Caco-2 (cell line): ENCODE measurements around the gene NLRP6. TPM values are rescaled to one million over a fixed set of nuclear protein-coding genes. Genes with fewer than 3 reads are reported as not detected.
"Not testable (repeated sequence)": the region's sequence is repeated elsewhere in the genome, so short reads cannot be mapped to it uniquely, and the experiment has no call there.

Experiments used
- BruUV-seq: library from RNA; stranded (reverse); fragments of 400-500 nt; replicated peaks from 2 replicates; lab custom pipeline; 2021; lab: Mats Ljungman, UMichigan
- CTCF ChIA-PET: fragments of 300-600 bp; sonication (Branson Sonifier 250); formaldehyde crosslinking; loops from one replicate; lab custom pipeline; 2022; ENCODE audit warnings: antibody characterized with exemption; lab: Charles Lee
- POLR2A ChIA-PET: fragments of 300-600 bp; sonication (Branson Sonifier 250); formaldehyde crosslinking; loops from one replicate; lab custom pipeline; 2022; ENCODE audit warnings: antibody characterized with exemption; lab: Charles Lee
- DNase-seq, 2 experiments: peaks; one replicate each; pipeline versions ENCODE4 v3.0.0 to v3.0.0-alpha.2; 2020 to 2022
- H3K27me3 ChIP-seq: replicated peaks from 2 replicates; pipeline ENCODE4 v1.6.0; 2011; ENCODE audit warnings: low read length; ENCODE audit not compliant: control insufficient read depth, insufficient read depth
- H3K36me3 ChIP-seq: 2 replicates; pipeline ENCODE4 v1.5.1; 2011; ENCODE audit warnings: low read length; ENCODE audit not compliant: control insufficient read depth, insufficient read depth
- H3K4me1 ChIP-seq: fragments of 250-450 bp; sonication (Bioruptor Pico); 2 replicates; pipeline ENCODE4 v1.5.1; 2020; ENCODE audit warnings: mild to moderate bottlenecking
- H3K4me3 ChIP-seq: 2 replicates; pipeline ENCODE4 v1.5.1; 2011; ENCODE audit warnings: low read depth, mild to moderate bottlenecking, control low read depth, low read length
- H3K9me3 ChIP-seq: fragments of 250-450 bp; sonication (Bioruptor Pico); 2 replicates; pipeline ENCODE4 v1.5.1; 2020; ENCODE audit warnings: mild to moderate bottlenecking, moderate library complexity
- H3K27ac Mint-ChIP-seq: one replicate; pipeline ENCODE4 v1.8.0; 2022; ENCODE audit warnings: mixed read lengths; ENCODE audit not compliant: unreplicated experiment
- H3K27me3 Mint-ChIP-seq: one replicate; pipeline ENCODE4 v1.8.0; 2022; ENCODE audit warnings: mixed read lengths; ENCODE audit not compliant: insufficient read depth, unreplicated experiment
- H3K36me3 Mint-ChIP-seq: one replicate; pipeline ENCODE4 v1.8.0; 2022; ENCODE audit warnings: mild to moderate bottlenecking, mixed read lengths; ENCODE audit not compliant: insufficient read depth, unreplicated experiment
- H3K4me1 Mint-ChIP-seq: one replicate; pipeline ENCODE4 v1.8.0; 2022; ENCODE audit warnings: low read depth, mixed read lengths; ENCODE audit not compliant: unreplicated experiment
- H3K4me3 Mint-ChIP-seq: one replicate; pipeline ENCODE4 v1.8.0; 2022; ENCODE audit warnings: mild to moderate bottlenecking, moderate library complexity, mixed read lengths; ENCODE audit not compliant: unreplicated experiment
- H3K9me3 Mint-ChIP-seq: one replicate; pipeline ENCODE4 v1.8.0; 2022; ENCODE audit warnings: mixed read lengths; ENCODE audit not compliant: unreplicated experiment
- intact Hi-C: fragments of 100-400 bp; cut with micrococcal nuclease; formaldehyde crosslinking; loops from one replicate; pipeline ENCODE4 v1.10.0; 2022; ENCODE audit not compliant: unreplicated experiment
- total RNA-seq: library from RNA; stranded (reverse); gene quantifications from 2 replicates; pipeline ENCODE4 v1.2.3, GENCODE V29; 2022
- TF ChIP-seq, protein P1 (sequence below), 2 experiments: fragments of 200-600 bp in 1 of 2; IDR thresholded peaks; 1 replicate in 1 of 2; 2 replicates in 1 of 2; pipeline versions ENCODE4 v1.5.1 to v1.8.0; 2011 to 2022; ENCODE audit warnings: antibody characterized with exemption in 1 of 2, control low read depth in 1 of 2, inconsistent platforms in 1 of 2, low read depth in 1 of 2, low read length in 1 of 2, mild to moderate bottlenecking in 1 of 2, moderate library complexity in 1 of 2; ENCODE audit not compliant: insufficient read depth in 1 of 2, severe bottlenecking in 1 of 2, unreplicated experiment in 1 of 2

Gene NLRP6
- total RNA-seq, 1 experiment from 2014 or later, result not detected

DNA sequence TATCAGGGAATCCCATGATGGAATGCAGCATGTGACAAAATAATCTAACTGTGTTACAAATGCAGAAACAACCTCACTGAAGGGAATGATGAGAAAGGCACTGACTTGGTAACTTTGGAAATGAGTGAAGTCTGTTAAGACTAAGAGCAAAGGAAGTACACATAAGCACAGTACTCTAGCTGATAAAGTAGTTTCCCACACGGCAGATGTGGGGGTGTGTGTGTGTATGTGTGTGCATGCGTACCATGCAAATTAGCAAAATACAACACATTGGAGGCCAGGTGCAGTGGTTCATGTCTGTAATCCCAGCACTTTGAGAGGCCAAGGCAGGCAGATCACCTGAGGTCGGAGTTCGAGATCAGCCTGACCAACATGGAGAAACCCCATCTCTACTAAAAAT is 16.6 kb upstream of the NLRP6 start:
- peaks cover 16% of the 10 kb centered on the region for H3K9me3 Mint-ChIP-seq
- no peak for DNase-seq
- POLR2A ChIA-PET, result no interaction called here
- no peaks in the 10 kb centered on the region for H3K27me3 ChIP-seq
- H3K36me3 Mint-ChIP-seq, result peaks cover 6% of the 10 kb centered on the region
- no peak overlapping the region for H3K4me3 Mint-ChIP-seq
- no peak overlapping the region for H3K4me3 ChIP-seq
- no peaks in the 10 kb centered on the region for H3K36me3 ChIP-seq
- H3K27ac Mint-ChIP-seq, result no peak overlapping the region
- intact Hi-C loops, result no loop called here
- H3K4me1 Mint-ChIP-seq, result no peaks in the 10 kb centered on the region
- CTCF ChIA-PET, result interaction anchor here (0.6 kb wide), 1 partner anchor 13 kb away, joined by 3 read pairs; no protein-coding TSS in a partner anchor
- peaks cover 6% of the 10 kb centered on the region for H3K9me3 ChIP-seq
- TF ChIP-seq, protein P1, sequence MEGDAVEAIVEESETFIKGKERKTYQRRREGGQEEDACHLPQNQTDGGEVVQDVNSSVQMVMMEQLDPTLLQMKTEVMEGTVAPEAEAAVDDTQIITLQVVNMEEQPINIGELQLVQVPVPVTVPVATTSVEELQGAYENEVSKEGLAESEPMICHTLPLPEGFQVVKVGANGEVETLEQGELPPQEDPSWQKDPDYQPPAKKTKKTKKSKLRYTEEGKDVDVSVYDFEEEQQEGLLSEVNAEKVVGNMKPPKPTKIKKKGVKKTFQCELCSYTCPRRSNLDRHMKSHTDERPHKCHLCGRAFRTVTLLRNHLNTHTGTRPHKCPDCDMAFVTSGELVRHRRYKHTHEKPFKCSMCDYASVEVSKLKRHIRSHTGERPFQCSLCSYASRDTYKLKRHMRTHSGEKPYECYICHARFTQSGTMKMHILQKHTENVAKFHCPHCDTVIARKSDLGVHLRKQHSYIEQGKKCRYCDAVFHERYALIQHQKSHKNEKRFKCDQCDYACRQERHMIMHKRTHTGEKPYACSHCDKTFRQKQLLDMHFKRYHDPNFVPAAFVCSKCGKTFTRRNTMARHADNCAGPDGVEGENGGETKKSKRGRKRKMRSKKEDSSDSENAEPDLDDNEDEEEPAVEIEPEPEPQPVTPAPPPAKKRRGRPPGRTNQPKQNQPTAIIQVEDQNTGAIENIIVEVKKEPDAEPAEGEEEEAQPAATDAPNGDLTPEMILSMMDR (IDR thresholded peaks at IDR 0.05; ENCODE audit: insufficient read depth in 1 of 2, low read depth in 1 of 2, low read length in 1 of 2, severe bottlenecking in 1 of 2, unreplicated experiment in 1 of 2), result no peak
- H3K27me3 Mint-ChIP-seq, result no peaks in the 10 kb centered on the region
- H3K4me1 ChIP-seq, result no peaks in the 10 kb centered on the region
- BruUV-seq, result no TSS peak

DNA sequence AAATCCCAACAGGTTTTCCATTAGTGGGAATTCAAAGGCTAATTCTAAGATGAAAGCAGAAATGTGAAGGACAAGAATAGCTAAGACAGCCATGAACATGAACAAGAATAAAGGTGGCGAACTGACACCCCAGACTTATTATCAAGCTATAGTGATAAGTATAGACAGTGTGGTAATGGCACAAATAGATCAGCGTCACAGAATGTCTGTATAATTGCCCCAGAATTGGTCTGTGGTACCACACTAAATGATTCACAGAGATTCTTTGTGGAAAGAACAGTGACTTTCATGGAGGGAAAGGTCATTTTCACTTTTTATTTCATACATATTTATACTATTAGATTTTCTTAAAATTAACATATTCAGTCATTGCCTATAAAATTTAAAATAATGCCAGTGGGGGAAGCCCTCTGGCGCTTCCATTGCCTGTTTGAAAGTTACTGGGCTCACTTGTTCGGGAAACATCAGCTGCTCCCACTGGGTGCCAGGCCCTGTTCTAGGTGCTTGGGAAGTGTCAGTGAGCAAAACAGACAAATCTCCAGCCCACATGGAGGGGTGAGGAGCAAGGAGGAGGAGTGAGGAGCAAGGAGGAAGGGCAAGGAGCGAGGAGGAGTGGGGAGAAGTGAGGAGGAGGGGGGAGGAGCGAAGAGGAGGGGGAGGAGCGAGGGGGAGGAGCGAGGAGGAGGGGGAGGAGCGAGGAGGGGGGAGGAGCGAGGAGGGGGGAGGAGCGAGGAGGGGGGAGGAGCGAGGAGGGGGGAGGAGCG is 11.3 kb upstream of the NLRP6 start:
- H3K27ac Mint-ChIP-seq, result peak overlapping the region; percentile 70
- H3K27me3 Mint-ChIP-seq, result peaks cover 3% of the 10 kb centered on the region
- no peaks in the 10 kb centered on the region for H3K27me3 ChIP-seq
- ChIA-PET CTCF (no interaction called here), POLR2A (no interaction called here)
- peaks cover 6% of the 10 kb centered on the region for H3K36me3 Mint-ChIP-seq
- DNase-seq, result no peak
- peaks cover 6% of the 10 kb centered on the region for H3K9me3 ChIP-seq
- no TSS peak for BruUV-seq
- peaks cover 1% of the 10 kb centered on the region for H3K9me3 Mint-ChIP-seq
- no peak overlapping the region for H3K4me3 ChIP-seq
- H3K36me3 ChIP-seq, result no peaks in the 10 kb centered on the region
- peaks cover 5% of the 10 kb centered on the region; the same call in 1 of the 2 replicates for H3K4me1 ChIP-seq
- H3K4me1 Mint-ChIP-seq, result no peaks in the 10 kb centered on the region
- intact Hi-C loops, result no loop called here
- H3K4me3 Mint-ChIP-seq, result peak overlapping the region; percentile 49
- TF ChIP-seq, protein P1 (IDR thresholded peaks at IDR 0.05; ENCODE audit: insufficient read depth in 1 of 2, low read depth in 1 of 2, low read length in 1 of 2, severe bottlenecking in 1 of 2, unreplicated experiment in 1 of 2), result no peak

DNA sequence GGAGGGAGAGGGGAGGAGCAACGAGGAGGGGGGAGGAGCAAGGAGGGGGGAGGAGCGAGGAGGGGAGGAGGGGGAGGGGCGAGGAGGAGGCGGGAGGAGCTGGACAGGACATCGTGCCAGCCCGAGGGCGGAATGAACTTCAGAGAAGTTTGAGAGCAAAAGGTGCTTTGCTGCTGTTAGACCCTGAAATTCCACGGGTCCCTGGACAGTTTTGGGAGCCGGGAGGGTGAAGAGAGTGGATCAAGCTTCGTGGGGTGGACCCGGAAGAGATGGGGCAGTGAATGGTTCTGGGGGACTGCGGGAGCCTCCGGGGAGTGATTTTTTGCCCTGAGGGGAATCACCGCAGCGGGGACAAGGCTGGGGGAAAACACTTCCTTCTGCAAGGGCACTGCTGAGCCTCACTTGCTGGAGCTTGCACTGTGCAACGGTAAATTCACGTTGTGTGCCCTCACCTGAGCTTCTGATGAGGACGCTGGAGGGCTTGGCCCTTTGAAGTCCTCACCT is 10.7 kb upstream of the NLRP6 start:
- Mint-ChIP-seq H3K9me3 (no peaks in the 10 kb centered on the region), H3K4me1 (no peaks in the 10 kb centered on the region), H3K4me3 (peak overlapping the region; percentile 49), H3K27me3 (peaks cover 3% of the 10 kb centered on the region), H3K36me3 (peaks cover 6% of the 10 kb centered on the region), H3K27ac (peak overlapping the region; percentile 70)
- H3K27me3 ChIP-seq, result no peaks in the 10 kb centered on the region
- TF ChIP-seq, protein P1 (IDR thresholded peaks at IDR 0.05; ENCODE audit: insufficient read depth in 1 of 2, low read depth in 1 of 2, low read length in 1 of 2, severe bottlenecking in 1 of 2, unreplicated experiment in 1 of 2), result no peak
- CTCF ChIA-PET, result interaction anchor here (0.6 kb wide), 1 partner anchor 13 kb away, joined by 3 read pairs; no protein-coding TSS in a partner anchor
- intact Hi-C loops, result no loop called here
- H3K36me3 ChIP-seq, result no peaks in the 10 kb centered on the region
- H3K4me1 ChIP-seq, result peaks cover 5% of the 10 kb centered on the region; the same call in 1 of the 2 replicates
- DNase-seq, result peak in 1 of 2 experiments; percentile 48
- H3K9me3 ChIP-seq, result peaks cover 6% of the 10 kb centered on the region
- no TSS peak for BruUV-seq
- H3K4me3 ChIP-seq, result no peak overlapping the region
- POLR2A ChIA-PET, result no interaction called here

DNA sequence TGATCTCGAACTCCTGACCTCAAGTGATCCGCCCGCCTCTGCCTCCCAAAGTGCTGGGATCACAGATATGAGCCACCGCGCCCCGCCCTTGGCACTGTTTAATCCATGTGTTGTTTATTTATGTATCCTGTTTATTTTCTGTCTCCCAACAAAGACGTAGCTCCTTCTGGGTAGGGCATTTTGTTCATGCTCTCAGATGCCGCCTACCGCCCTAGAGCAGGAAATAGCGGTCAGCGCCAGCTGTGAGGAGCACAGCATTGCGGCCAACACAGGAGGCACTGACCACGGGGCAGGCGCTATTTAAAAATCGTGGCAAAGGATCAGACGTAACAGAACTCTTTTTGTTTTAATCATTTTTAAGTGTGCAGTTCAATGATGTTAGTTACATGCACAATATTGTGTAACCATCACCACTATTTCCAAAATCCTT is 9.5 kb upstream of the NLRP6 start:
- H3K4me3 Mint-ChIP-seq, BruUV-seq, H3K4me1 Mint-ChIP-seq, H3K4me3 ChIP-seq, H3K36me3 Mint-ChIP-seq, DNase-seq, H3K9me3 ChIP-seq, H3K9me3 Mint-ChIP-seq, POLR2A ChIA-PET, H3K27me3 ChIP-seq, CTCF ChIA-PET, H3K27me3 Mint-ChIP-seq, intact Hi-C loops, H3K36me3 ChIP-seq, H3K4me1 ChIP-seq, H3K27ac Mint-ChIP-seq: not testable (repeated sequence)
